ENCODE measurements around the gene TENT4A.

DNA sequence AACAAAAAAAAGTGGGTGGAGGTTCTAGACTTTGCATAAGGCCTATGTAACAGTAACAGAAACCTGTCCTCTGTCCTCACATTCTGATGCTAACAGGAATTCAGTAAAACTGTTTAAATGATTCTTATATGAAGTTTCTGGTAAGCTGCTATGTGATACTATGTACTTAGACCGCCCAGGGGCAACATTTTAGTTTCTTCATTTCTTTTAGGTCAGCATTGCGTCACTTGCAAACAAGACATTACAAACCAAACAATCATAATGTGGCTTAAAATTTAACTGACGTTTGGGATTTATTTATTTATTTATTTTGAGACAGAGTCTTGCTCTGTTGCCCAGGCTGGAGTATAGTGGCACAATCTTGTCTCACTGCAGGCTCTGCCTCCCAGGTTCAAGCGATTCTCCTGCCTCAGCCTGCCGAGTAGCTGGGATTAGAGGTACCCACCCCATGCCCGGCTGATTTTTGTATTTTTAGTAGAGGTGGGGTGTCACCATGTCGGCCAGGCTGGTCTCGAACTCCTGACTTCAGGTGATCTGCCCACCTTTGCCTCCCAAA is 44.3 kb downstream of the TENT4A start:
- no peak for TF ChIP-seq POLR2A (IDR thresholded peaks at IDR 0.05)
- no peak for TF ChIP-seq CTCF (IDR thresholded peaks at IDR 0.05)
- no peak for TF ChIP-seq EP300 (IDR thresholded peaks at IDR 0.05)
- TF ChIP-seq POLR2AphosphoS5 (IDR thresholded peaks at IDR 0.05), result no peak

Data from stomach (tissue), 4 donors.